Loucy (cell line): Measurements from ENCODE around the gene POLR3E.

Source experiments
- H2AFZ ChIP-seq: fragments of 200-600 bp; sonication (generic); 2 replicates; pipeline ENCODE4 v1.6.0; 2016; ENCODE audit warnings: antibody characterized with exemption, mild to moderate bottlenecking, low read length, moderate library complexity
- H3F3A ChIP-seq: fragments of 200-600 bp; 2 replicates; pipeline ENCODE4 v1.6.0; 2016; ENCODE audit warnings: antibody characterized with exemption, low read depth, mild to moderate bottlenecking
- H3K27me3 ChIP-seq: fragments of 200-600 bp; sonication (generic); 2 replicates; pipeline ENCODE4 v1.6.1; 2014; ENCODE audit warnings: low read length, mild to moderate bottlenecking; ENCODE audit not compliant: insufficient read depth, poor library complexity, severe bottlenecking
- H3K36me3 ChIP-seq: fragments of 200-600 bp; sonication (generic); 2 replicates; pipeline ENCODE4 v1.6.1; 2016; ENCODE audit warnings: low read length; ENCODE audit not compliant: insufficient read depth
- H3K4me1 ChIP-seq: fragments of 200-600 bp; sonication (generic); 2 replicates; pipeline ENCODE4 v1.5.1; 2014; ENCODE audit warnings: low read length, mild to moderate bottlenecking; ENCODE audit not compliant: insufficient read depth, poor library complexity, severe bottlenecking
- H3K4me2 ChIP-seq: fragments of 200-600 bp; sonication (generic); 2 replicates; pipeline ENCODE4 v1.6.0; 2014; ENCODE audit warnings: antibody characterized with exemption, low read length, low read depth, mild to moderate bottlenecking; ENCODE audit not compliant: poor library complexity, severe bottlenecking
- H3K4me3 ChIP-seq: fragments of 200-600 bp; sonication (generic); 2 replicates; pipeline ENCODE4 v1.5.1; 2014; ENCODE audit warnings: low read length, mild to moderate bottlenecking, mixed read lengths; ENCODE audit not compliant: poor library complexity, severe bottlenecking
- H3K79me2 ChIP-seq: fragments of 200-600 bp; sonication (generic); 2 replicates; pipeline ENCODE4 v1.6.1; 2014; ENCODE audit warnings: low read length; ENCODE audit not compliant: insufficient read depth
- H3K9ac ChIP-seq: fragments of 200-600 bp; sonication (generic); 2 replicates; pipeline ENCODE4 v1.6.0; 2014; ENCODE audit warnings: mild to moderate bottlenecking, low read depth, low read length, moderate library complexity; ENCODE audit not compliant: poor library complexity, severe bottlenecking
- H3K9me2 ChIP-seq: fragments of 200-600 bp; sonication (generic); replicated peaks from 2 replicates; pipeline ENCODE4 v1.6.1; 2016; ENCODE audit warnings: low read depth, low read length, mixed read lengths
- H3K9me3 ChIP-seq: fragments of 200-600 bp; sonication (generic); 2 replicates; pipeline ENCODE4 v1.6.1; 2014; ENCODE audit warnings: mild to moderate bottlenecking, antibody characterized with exemption, low read length, low read depth; ENCODE audit not compliant: insufficient read depth
- H4K20me1 ChIP-seq: fragments of 200-600 bp; sonication (generic); 2 replicates; pipeline ENCODE4 v1.6.0; 2014; ENCODE audit warnings: antibody characterized with exemption, low read length, mild to moderate bottlenecking; ENCODE audit not compliant: insufficient read depth, poor library complexity, severe bottlenecking
- CTCF ChIP-seq: fragments of 200-600 bp; sonication (generic); conservative IDR thresholded peaks from 2 replicates; pipeline ENCODE4 v1.5.1; 2014; ENCODE audit warnings: mild to moderate bottlenecking, antibody characterized with exemption, low read length
- EZH2phosphoT487 ChIP-seq: fragments of 200-600 bp; IDR thresholded peaks from 2 replicates; pipeline ENCODE4 v1.6.1; 2018; ENCODE audit warnings: antibody characterized with exemption, mild to moderate bottlenecking, moderate library complexity, borderline replicate concordance

POLR3E gene

GRCh38 chr16:22253272-22253671 lies 43.9 kb upstream of the POLR3E start:
- no peak overlapping the region for H3K9ac ChIP-seq
- no peaks in the 10 kb centered on the region for H4K20me1 ChIP-seq
- no peaks in the 10 kb centered on the region for H3K9me2 ChIP-seq
- no peaks in the 10 kb centered on the region for H3K79me2 ChIP-seq
- H2AFZ ChIP-seq, result no peak overlapping the region
- no peak for TF ChIP-seq CTCF
- TF ChIP-seq EZH2phosphoT487, result no peak
- peaks cover 5% of the 10 kb centered on the region; the same call in 1 of the 2 replicates for H3K9me3 ChIP-seq
- H3K4me3 ChIP-seq, result no peak overlapping the region
- H3K36me3 ChIP-seq, result peaks cover 70% of the 10 kb centered on the region
- no peaks in the 10 kb centered on the region for H3K27me3 ChIP-seq
- H3K4me2 ChIP-seq, result no peak overlapping the region
- H3F3A ChIP-seq, result no peaks in the 10 kb centered on the region
- no peaks in the 10 kb centered on the region for H3K4me1 ChIP-seq

GRCh38 chr16:22255335-22255734 lies 41.9 kb upstream of the POLR3E start:
- H4K20me1 ChIP-seq, result no peaks in the 10 kb centered on the region
- H3K36me3 ChIP-seq, result peaks cover 72% of the 10 kb centered on the region
- no peaks in the 10 kb centered on the region for H3K4me1 ChIP-seq
- no peaks in the 10 kb centered on the region for H3K9me2 ChIP-seq
- H3K4me3 ChIP-seq, result no peak overlapping the region
- H3K9me3 ChIP-seq, result peaks cover 5% of the 10 kb centered on the region; the same call in 1 of the 2 replicates
- no peaks in the 10 kb centered on the region for H3K79me2 ChIP-seq
- no peaks in the 10 kb centered on the region for H3K27me3 ChIP-seq
- H3F3A ChIP-seq, result no peaks in the 10 kb centered on the region
- H3K9ac ChIP-seq, result no peak overlapping the region
- no peak overlapping the region for H2AFZ ChIP-seq
- H3K4me2 ChIP-seq, result no peak overlapping the region
- TF ChIP-seq EZH2phosphoT487 (no peak), CTCF (no peak)

GRCh38 chr16:22257440-22257839 lies 39.8 kb upstream of the POLR3E start:
- no peaks in the 10 kb centered on the region for H3F3A ChIP-seq
- no peaks in the 10 kb centered on the region for H3K4me1 ChIP-seq
- H3K9me3 ChIP-seq, result peaks cover 5% of the 10 kb centered on the region; the same call in 1 of the 2 replicates
- no peaks in the 10 kb centered on the region for H3K79me2 ChIP-seq
- H3K9me2 ChIP-seq, result no peaks in the 10 kb centered on the region
- H4K20me1 ChIP-seq, result no peaks in the 10 kb centered on the region
- H3K27me3 ChIP-seq, result no peaks in the 10 kb centered on the region
- no peak overlapping the region for H2AFZ ChIP-seq
- H3K36me3 ChIP-seq, result peaks cover 60% of the 10 kb centered on the region; the same call in 1 of the 2 replicates
- no peak overlapping the region for H3K4me2 ChIP-seq
- no peak overlapping the region for H3K9ac ChIP-seq
- no peak overlapping the region for H3K4me3 ChIP-seq
- no peak for TF ChIP-seq CTCF
- TF ChIP-seq EZH2phosphoT487, result no peak
